GM18508 (cell line): ENCODE data around the gene FANCI.
A peak's percentile ranks its signal among the peaks of the same experiment; 100 is the strongest.

Source experiments
- ATAC-seq: cut with Tn5 transposase; IDR thresholded peaks from one replicate; pipeline ENCODE4 v1.9.1; 2021; ENCODE audit warnings: moderate number of reproducible peaks; ENCODE audit not compliant: insufficient read depth, unreplicated experiment

Gene FANCI

DNA sequence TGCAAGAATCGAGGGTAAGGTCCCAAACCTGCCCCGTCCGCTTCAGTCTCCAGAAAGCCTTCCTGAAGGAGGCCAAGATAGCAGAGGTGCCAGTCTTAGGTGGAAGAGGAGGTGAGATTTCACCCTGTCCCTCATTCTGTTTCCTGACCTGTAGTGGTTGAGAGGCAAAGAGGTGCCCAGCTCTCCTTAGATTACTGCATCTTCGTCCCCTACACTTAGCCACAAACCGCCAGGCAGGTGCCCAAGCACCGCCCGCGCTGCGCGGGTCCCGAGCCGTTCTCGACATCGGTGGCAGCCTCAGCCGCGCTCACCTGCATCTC, 114.6 kb downstream of the FANCI start:
- no peak for ATAC-seq

DNA sequence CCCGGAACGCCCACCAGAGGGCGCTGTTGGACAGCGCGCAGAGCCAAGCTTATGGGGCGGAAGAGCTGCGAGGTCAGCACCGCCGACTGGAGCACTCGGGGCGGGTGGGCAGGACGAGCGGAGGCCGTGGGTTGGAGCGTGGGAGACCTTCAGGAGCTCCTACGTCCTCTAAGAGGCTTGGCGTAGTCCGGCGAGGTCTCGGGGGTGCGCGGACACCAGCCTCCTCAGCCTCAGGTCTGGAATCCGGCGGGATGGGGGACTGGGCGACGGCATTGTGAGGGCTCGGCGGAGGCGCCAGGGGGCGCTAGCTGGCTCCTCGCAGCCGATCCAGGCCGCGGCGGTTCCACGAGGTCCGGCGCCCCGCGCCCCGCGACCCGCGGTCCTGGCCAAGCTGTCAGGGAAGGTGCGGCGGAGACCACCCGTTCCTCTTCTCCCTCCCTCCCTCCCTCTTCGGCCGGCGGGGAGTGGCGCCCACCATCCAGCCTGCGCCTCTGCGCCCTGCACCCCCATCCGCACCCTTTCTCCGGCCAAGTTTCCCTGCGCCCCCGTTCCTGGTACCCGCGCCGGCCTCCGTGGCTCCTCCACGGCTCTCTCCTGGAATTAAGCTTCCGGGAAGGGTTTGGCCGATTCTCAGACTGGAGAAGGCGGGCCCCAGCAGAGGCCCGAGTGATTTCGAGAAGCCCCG, 115.1 kb downstream of the FANCI start:
- ATAC-seq: peak; percentile 73

DNA sequence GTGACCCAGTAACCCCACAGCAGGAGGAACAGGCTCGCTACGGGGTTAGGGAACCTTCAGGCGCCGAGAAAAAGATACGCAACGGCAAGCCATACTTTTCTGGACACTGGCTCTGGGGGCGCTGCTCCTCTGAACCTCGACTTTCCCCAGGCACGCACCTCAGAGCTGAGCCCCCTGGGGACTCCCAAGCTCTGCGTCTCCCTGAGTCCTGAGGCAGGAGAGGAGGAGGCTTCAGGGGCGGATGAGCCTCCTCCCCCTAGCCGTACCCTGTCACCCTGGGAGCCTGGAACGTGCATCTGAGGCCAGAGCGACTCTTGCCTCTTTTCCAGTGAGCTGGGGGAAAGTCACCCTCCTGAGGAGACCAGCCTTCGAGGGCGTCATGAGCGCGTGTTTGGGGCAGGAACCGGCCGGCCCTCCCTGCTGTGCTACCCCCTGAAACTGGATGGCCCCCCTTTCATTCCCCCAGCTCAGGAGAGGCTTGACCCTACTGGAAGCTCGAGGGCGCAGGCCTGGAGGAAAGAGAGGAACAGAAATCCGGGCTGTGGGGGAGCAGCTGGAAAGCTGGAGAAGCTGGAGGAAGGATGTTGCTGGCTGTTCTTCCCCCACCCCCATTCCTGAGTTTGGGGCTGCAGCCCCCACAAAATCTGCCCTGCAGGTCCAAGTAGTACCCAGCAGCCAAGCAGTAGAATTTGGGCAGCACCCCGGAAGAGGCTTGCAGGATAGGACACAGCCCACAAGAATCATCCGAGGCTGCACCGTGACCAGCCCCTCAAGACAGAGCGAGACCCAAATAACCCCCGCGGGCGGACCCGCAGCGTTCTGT, 115.9 kb downstream of the FANCI start:
- ATAC-seq: no peak

DNA sequence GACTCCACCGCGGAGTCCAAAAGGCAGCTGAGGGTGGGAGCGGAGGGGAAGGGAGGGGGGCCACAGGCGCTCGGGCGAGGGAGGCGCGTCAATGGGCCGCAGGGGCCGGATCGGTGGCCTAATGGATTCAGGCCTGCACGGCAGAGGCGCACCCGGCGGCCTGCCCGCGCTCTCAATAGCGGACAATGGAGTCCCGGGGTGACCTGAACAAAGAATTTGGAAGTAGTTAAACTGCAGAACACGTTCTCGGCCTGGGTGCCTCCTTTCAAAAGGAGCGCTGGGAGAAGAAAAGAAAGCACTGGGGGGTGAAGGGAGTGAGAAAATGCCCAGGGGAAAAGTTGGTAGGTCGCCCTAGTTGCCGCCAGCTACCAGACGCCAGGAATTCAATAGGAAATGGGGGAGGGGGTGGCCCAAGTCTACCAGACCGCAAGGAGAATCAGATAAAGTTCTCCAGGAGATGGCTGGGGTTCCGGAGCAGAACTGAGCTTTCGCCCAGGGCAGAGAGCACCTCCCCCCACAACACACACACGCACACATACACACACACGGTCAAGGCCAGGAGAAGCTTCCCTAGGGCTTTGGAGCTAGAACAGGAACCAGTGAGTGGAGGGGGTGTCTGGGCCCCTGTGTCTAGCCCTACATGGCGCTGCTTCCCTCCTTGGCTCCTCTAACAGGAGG, 116.7 kb downstream of the FANCI start:
- ATAC-seq: no peak

GRCh38 chr15:89361451-89362202, 117.8 kb downstream of the FANCI start:
- ATAC-seq: no peak

DNA sequence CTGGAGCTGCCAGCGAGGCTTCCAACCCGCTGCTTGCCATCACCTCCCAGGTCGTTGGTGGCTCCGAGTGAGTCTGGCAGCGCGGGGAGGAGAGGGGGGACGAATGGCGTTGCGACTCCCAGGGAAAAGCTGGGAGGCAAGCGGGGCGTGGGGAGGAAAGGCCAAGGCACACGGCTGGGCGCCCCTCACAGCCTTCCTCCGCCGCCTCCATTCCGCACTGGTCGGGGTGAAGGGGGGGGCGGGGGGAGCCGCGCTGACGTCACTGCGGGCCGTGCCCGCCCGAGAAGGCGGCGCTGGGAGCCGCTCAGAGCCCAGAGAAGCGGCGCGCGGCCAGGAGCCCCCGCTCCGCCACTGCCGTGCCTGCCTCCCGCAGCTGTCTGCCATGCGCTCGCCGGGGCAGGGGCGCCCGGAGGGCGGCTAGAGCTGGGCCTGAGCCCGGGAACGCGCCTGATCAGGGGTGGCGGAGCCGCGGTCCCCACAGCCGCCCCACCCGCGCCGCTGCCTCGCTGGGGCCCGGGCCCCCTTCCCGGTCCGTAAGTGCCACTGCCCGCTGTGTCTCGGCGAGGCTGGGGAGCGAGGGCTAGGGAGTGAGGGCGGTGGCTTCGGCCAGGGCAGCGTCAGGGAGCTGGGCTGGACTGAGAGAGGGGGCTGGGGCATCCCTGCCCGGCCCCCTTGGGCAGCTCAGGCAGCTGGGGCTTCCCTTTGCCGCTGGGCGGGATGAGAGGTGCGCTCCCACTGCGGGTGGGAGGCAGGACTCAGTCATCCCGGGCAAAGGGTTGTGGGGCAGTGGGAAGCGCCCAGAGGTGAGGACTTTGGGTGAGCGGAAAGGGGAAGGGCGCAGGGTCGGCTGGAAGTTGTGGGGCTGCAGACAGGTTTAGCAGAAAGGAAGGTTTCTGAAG, 118.7 kb downstream of the FANCI start:
- ATAC-seq: no peak

DNA sequence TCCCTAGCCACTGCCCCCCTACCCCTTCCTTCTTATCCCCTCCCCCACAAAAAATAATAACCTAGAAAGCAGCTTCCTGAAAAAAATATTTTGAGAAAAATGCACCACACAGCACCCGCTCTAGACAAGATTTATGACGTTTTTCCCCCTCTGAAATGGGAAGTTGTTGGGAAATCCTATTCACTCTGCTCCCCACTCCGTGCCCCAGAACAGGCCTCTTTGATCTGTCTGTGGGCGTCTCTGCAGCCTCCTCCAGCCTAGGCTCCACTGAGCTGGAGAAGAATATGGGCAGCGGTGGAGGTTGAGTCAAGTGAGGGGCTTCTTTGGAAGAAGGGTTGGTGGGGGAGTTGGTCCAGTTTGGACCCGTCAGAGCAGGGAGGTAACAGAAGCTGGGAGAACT, 119.4 kb downstream of the FANCI start:
- no peak for ATAC-seq

DNA sequence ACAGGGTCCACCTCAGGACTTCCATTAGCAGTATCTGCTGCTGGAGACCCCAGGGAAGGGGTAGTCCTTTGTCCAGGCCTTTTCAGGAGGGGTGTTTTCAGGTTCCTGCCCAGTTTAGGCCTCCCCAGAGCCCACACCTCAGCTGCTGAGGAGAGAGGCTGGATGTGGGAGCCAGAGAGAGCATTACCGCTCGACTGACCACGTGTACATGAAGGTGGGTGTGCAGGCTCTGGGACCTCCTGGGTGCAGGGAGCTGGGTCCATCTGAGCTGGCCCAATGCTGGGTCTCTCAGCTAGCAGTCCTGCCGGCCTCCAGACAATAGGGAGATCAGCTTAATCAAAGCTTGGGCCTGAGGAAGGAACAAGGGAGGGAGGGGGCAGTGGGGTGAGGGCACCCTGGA, 120.0 kb downstream of the FANCI start:
- ATAC-seq: no peak

DNA sequence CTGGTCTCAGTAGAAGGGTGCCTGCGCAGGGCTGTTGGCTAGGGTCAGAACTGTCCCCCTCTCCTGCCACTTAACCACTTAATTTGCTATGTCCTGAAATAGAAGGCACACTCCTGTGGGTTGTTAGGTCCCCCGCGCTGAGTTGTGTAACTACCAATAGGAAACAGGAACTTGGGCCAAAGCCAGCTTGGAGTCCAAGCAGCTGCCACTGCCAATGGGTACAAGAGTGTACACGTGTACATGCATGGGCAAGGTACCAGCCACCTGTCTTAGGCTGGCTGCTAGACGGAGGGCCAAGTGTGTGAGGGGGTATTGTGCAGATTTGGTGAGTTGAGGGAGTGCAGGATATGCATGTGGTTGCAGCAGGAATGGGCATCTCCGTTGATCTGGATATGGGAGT, 120.6 kb downstream of the FANCI start:
- no peak for ATAC-seq

- ATAC-seq: no peak
These were observed 121.1 kb downstream of the FANCI start for GRCh38 chr15:89364741-89365450.

- ATAC-seq: no peak
These were observed 121.8 kb downstream of the FANCI start for GRCh38 chr15:89365462-89366065.
